Hematopoietic multipotent progenitor cell treated with erythropoietin and hydrocortisone succinate and interleukin-3 and kit ligand, for 8 days (in vitro differentiated cells): Measurements from ENCODE around the gene TADA2A.

Experiments used
- DNase-seq: peaks from one replicate; pipeline ENCODE4 v3.0.0-alpha.2; 2015

TADA2A gene, protein sequence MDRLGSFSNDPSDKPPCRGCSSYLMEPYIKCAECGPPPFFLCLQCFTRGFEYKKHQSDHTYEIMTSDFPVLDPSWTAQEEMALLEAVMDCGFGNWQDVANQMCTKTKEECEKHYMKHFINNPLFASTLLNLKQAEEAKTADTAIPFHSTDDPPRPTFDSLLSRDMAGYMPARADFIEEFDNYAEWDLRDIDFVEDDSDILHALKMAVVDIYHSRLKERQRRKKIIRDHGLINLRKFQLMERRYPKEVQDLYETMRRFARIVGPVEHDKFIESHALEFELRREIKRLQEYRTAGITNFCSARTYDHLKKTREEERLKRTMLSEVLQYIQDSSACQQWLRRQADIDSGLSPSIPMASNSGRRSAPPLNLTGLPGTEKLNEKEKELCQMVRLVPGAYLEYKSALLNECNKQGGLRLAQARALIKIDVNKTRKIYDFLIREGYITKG

GRCh38 chr17:37406635-37407461, at the start of gene TADA2A, which contains the start of gene ACACA:
Gene TADA2A, plus strand, starts transcription at chr17:37406886. Its CDS starts 4,480 bp downstream, at chr17:37411366.
Gene ACACA, minus strand, starts transcription at chr17:37406836. Its CDS starts 537 bp downstream, at chr17:37406299.
- peak; percentile 85 for DNase-seq

GRCh38 chr17:37358098-37358829, 48.4 kb upstream of the TADA2A start:
- peak; percentile 61 for DNase-seq

- DNase-seq = peak; percentile 96
These were observed 47.6 kb upstream of the TADA2A start for GRCh38 chr17:37358830-37359681.

DNA sequence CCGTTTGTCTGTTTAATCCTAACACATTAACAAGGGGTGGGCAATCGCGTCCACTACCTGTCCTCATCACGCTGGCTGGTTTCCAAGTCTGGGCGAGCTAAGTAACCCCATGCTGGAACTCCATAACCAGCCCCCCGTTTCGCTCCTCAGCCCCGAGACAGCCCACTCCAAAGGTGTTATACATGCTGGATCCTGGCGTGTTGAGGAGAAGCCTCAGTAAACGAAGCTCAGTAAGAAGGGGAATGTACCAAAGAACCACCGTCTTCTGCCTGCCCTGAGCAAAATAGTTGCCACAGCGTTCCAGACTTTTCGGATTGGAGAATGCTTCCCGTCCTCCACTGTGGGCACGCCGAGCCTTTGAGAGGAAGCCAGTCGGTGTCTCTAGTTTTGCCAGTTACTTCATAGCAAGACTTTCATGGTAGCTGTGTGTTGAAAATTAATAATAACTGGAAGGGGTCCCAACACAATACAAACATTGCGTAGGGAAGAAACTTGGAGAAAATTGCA, 47.0 kb upstream of the TADA2A start:
- DNase-seq = no peak

- no peak for DNase-seq
These were observed 46.1 kb upstream of the TADA2A start for GRCh38 chr17:37360632-37361031.

DNA sequence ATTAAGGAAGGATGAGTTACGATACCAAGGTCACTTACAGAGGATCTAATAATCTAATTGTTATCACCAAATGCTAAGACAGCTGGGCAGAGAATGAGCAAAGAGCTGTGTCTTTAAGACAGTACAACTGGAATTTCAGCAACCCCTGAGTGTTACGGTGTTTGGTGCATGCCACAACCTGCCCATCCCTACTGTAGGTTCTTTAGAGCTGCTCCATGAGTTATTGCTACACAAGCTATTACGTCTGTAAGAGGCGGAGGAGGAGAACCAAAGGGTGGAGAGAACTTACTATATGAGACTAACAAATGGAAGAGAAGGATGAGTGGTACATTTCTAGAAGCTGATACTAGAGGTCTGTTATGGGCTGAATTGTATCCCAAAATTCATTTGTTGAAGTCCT, 45.1 kb upstream of the TADA2A start:
- no peak for DNase-seq

DNA sequence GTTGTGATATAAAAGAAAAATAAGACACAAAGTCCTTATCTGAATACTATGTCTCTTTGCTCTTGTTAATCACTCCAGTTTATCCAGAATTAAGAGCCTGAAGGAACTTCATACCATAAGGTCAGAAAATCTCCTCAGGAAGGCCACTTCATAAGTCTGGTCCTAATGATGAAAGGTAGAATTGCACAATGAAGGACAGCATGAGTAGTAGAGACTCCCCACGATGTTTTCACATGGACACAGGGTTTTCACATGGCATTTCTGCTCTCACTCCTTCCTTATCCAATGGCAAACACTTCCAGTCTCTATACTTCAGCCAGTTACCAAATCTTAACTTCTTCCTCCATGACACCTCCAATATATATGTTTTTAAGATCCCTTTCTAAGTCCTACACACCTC, 41.1 kb upstream of the TADA2A start:
- no peak for DNase-seq

- no peak for DNase-seq
These were observed 38.1 kb upstream of the TADA2A start for GRCh38 chr17:37368577-37368976.

GRCh38 chr17:37373530-37374159, 33.0 kb upstream of the TADA2A start:
- peak; percentile 90 for DNase-seq

DNA sequence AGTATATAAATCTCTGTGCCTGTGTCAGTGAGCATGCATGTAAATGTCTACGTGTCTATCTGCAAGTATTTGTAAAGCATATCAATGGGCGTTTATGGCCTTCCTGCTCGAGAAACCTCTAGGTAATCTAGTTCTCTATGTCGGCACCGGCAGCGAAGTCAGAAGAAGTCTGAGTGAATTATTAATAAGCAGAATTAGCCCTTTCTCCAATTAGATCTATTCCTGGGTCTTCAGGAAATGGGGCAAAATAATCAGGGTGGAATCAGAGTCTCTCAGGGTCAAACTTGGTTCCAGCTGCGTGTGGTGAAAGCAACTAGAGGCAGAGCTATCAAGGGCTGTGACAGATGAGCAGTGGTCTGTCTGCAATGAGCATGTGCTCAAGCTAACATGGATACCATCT, 31.0 kb upstream of the TADA2A start, which contains the start of gene C17orf78:
Gene C17orf78 (plus strand): TSS at position 280 of the 400 bp plus-strand sequence. CDS start 108 bp downstream, at position 388.
- no peak for DNase-seq

- no peak for DNase-seq
These were observed 24.6 kb upstream of the TADA2A start for GRCh38 chr17:37382056-37382455.

- no peak for DNase-seq
These were observed 22.0 kb upstream of the TADA2A start for GRCh38 chr17:37384560-37385149.

GRCh38 chr17:37385474-37385990, 21.2 kb upstream of the TADA2A start:
- no peak for DNase-seq

DNA sequence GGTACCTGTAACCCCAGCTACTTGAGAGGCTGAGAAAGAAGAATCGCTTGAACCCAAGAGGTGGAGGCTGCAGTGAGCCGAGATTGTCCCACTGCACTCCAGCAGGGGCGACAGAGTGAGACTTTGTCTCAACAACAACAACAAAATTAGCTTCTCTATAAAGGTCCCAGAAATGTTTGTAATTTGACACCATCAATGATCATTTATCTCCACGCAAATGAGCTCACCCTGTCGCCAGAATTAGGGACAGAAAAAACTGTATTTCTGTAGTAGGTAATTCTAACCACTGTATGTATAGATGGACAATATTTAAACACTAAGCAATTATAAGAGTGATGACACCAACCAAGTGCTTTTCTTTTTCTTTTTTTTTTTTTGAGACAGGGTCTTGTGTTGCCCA, 20.2 kb upstream of the TADA2A start:
- DNase-seq = no peak

DNA sequence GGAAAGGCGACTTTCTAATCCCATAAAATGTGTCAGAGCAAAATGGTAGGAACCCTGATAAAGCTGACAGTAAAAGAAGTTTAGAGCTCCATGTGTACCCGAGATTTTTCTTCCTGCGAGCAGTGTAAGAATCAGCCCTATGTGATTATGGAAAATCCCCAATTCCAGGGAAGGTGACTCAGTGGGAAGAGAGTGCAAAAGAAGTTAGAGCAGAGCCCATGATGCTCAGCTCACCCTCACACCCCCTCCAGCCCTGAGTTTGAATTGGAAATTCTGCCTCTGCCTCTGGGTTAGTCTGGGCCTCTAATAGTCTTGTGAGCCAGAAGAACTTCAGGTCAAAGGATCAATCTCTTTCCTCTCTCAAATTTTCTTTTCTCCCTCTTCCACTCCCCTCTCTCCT, 18.4 kb upstream of the TADA2A start:
- DNase-seq = no peak

DNA sequence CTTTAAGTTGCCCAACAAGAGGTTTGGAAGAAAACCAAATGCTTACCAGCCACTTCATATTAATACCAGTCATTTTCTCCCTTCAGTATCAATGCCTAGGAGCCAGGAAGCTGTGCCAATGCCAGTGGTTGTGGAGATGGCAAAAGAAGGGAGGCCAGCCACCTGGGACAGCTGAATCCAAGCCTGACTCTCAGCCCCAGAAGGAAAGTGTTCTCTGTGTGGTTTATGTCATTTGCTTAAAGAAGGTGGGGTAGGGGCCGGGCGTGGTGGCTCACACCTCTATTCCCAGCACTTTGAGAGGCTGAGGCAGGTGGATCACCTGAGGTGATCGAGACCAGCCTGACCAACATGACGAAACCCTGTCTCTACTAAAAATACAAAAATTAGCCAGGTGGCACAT, 17.5 kb upstream of the TADA2A start:
- no peak for DNase-seq

DNA sequence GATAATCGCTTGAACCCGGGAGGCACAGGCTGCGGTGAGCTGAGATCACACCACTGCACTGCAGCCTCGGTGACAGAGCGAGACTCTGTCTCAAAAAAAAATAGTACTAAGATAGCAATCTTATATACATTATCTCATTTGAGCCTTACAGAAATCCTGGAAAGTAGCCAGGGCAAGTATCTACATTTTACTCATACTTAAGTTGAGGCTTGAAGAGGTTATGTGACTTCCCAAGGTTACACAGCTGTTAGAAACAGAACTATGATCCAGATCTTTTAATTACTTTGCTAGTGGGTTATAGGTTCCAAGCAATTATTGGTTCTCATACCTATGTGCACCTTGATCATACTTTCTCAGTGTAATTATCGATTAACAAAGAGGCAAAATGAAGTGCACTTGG, 15.5 kb upstream of the TADA2A start:
- DNase-seq = no peak

DNA sequence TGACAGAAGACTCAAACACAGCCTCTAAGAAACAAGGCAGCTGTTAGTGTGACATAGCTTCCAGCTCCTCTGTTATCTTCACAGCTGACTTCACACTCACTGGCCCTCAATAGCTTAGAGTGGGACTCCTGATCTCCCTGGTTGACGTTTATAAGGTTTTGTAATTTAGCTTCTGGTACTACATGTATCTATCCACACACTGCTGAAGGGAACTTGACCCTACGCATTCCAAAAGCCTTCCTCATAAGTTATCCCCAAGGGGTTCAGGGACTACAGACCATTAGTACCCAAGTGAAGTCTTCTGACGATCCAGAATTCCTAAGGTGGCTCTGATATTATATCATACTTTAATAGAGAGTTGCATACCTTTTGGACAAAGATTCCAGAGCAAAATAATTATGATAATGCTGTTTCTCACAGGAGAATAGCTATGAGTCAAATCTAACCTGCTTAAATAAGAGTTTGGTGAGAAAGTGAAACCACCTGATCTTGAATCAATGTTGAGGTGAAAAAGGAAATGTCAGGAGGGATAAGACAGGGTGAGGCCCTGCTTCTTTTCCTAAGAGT, 14.6 kb upstream of the TADA2A start:
- no peak for DNase-seq

DNA sequence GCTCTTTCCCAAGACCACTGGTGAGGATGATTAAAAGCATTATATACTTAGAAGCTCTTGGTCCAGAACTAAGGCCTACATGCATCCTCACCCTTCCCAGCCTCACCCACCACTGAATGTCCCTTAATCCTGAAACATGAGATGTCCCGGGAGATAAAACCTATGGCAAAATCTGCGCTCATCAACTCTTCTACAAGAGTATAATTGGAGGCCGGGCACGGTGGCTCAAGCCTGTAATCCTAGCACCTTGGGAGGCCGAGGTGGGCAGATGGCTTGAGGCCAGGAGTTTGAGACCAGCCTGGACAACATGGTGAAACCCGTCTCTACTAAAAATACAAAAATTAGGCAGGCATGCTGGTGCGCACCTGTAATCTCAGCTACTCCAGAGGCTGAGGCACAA, 13.3 kb upstream of the TADA2A start:
- no peak for DNase-seq

DNA sequence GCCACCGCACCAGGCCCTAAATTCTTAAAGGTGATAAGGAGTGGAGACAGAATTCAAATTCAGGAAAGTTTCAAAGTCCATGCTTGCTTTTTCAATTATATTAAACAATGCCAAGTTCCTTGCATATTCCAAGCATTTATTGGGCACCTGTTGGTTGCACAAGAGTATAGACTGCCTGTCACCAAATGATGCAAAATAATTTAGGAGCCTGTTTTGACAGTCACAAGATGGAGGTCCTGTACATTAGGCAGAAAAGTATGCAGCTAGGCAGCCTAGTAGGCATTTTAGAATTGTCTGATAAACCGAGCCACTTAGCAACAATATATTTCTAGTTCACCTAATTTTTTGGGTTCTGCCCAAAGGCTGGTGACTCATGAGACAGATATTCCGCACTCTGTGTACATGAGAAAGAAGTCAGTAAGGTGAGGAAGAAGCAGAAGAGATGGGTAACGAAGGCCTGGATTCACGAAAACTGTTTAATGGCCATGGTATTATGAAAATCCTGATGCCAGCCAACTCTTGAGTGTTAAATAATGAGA, 7.4 kb upstream of the TADA2A start:
- DNase-seq = no peak
